Breast epithelium (tissue), 4 donors: ENCODE results near the gene RCBTB1. TPM values are rescaled to one million over a fixed set of nuclear protein-coding genes. Genes with fewer than 3 reads are reported as not detected.

Experiments
- DNase-seq, 2 donors: peaks; one replicate each; pipeline ENCODE4 v3.0.0-alpha.2; 2019; ENCODE audit warnings: low spot score in 2 of 2
- H3K27ac ChIP-seq, 2 donors: fragments of 200-600 bp; sonication (generic) in 1 of 2; one replicate each; pipeline ENCODE4 v1.5.1; 2016 to 2019; ENCODE audit warnings: mild to moderate bottlenecking in 1 of 2
- H3K27me3 ChIP-seq, 2 donors: fragments of 200-600 bp; sonication (generic) in 1 of 2; one replicate each; pipeline versions ENCODE4 v1.5.1 to v1.6.0; 2017 to 2019; ENCODE audit warnings: control low read depth in 1 of 2, mild to moderate bottlenecking in 1 of 2
- H3K36me3 ChIP-seq: fragments of 200-600 bp; one replicate; pipeline ENCODE4 v1.5.1; 2019
- H3K4me1 ChIP-seq, 2 donors: fragments of 200-600 bp; sonication (generic); one replicate each; pipeline ENCODE4 v1.5.1; 2016 to 2019; ENCODE audit warnings: control low read depth in 1 of 2
- H3K4me3 ChIP-seq, 3 donors: fragments of 200-600 bp; sonication (generic); 1 replicate in 2 of 3; 2 replicates in 1 of 3; pipeline ENCODE4 v1.5.1; 2016 to 2019; ENCODE audit warnings: mild to moderate bottlenecking in 3 of 3, moderate library complexity in 2 of 3
- H3K9me3 ChIP-seq, 2 donors: fragments of 200-600 bp; sonication (generic) in 1 of 2; one replicate each; pipeline ENCODE4 v1.5.1; 2016 to 2019; ENCODE audit warnings: control low read depth in 1 of 2
- CTCF ChIP-seq, 3 donors: fragments of 450-650 bp; IDR thresholded peaks; one replicate each; pipeline ENCODE4 v1.5.1; 2016 to 2017; ENCODE audit warnings: antibody characterized with exemption in 3 of 3, mild to moderate bottlenecking in 3 of 3, moderate library complexity in 3 of 3
- POLR2A ChIP-seq: fragments of 450-650 bp; IDR thresholded peaks from one replicate; pipeline ENCODE4 v1.6.1; 2016; ENCODE audit warnings: antibody characterized with exemption, mild to moderate bottlenecking, moderate library complexity
- POLR2AphosphoS5 ChIP-seq, 3 donors: sonication (generic); formaldehyde crosslinking; IDR thresholded peaks; one replicate each; pipeline ENCODE4 v1.6.1; 2017; ENCODE audit warnings: antibody characterized with exemption in 3 of 3
- intact Hi-C: fragments of 100-400 bp; cut with DNase I; formaldehyde crosslinking; loops from one replicate; pipeline ENCODE4 v1.15.1; 2023; ENCODE audit warnings: low total_unique reads
- total RNA-seq, 3 donors: library from RNA; depleted of rRNA; stranded (reverse); fragments of >200 nt; gene quantifications; one replicate each; pipeline ENCODE4 v1.1.0, GENCODE V29; 2016

The RCBTB1 gene
- total RNA-seq, 3 donors from 2014 or later, result 13.8 to 18.4 (median 17.9) TPM

DNA sequence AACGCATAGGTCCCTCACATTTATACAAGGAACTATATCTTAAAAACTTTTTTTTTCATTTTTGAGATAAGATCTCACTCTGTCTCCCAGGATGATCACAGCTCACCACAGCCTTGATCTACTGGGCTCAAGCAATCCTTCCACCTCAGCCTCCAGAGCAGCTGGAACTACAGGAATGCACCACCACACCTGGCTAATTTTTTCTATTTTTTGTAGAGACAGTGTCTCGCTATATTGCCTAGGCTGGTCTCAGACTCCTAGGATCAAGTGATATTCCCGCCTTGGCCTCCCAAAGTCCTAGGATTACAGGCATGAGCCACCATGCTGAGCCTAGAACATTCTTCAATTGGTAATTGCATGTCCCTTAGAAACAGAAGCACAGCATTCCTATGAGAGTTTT is 41.7 kb downstream of the RCBTB1 start:
- no peak overlapping the region for H3K4me3 ChIP-seq
- no peaks in the 10 kb centered on the region for H3K27me3 ChIP-seq
- no peak for TF ChIP-seq CTCF (IDR thresholded peaks at IDR 0.05)
- TF ChIP-seq POLR2A, result no peak
- TF ChIP-seq POLR2AphosphoS5 (IDR thresholded peaks at IDR 0.05), result no peak
- intact Hi-C loops, result no loop called here
- H3K9me3 ChIP-seq, result no peaks in the 10 kb centered on the region
- H3K27ac ChIP-seq, result no peak overlapping the region
- no peaks in the 10 kb centered on the region for H3K36me3 ChIP-seq
- H3K4me1 ChIP-seq, result no peaks in the 10 kb centered on the region
- no peak for DNase-seq

DNA sequence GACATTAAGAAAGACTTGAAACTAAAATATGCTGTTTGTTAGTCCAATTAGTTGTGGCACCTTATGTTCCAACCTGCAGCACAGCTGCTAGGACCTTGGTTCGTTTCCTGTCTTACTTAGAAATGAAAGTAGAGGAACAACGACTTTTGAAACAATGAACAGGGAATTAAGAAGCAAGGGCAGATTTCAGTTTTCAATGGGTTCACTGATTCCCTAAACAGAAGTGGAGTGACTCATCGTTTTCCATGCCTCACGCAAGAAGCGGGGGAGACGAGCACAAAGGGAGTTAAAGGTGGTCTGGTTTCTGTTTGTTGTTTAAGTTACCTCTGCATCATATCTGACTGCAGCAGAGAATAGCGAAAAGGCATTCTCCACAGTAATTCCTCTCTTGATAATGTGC is 44.8 kb downstream of the RCBTB1 start:
- Histone ChIP-seq H3K27ac (no peak overlapping the region), H3K36me3 (no peaks in the 10 kb centered on the region), H3K4me3 (peak overlapping the region in 2 of 3 donors; percentile 2 to 4), H3K27me3 (no peaks in the 10 kb centered on the region), H3K9me3 (no peaks in the 10 kb centered on the region), H3K4me1 (no peaks in the 10 kb centered on the region)
- DNase-seq, result no peak
- TF ChIP-seq POLR2A, result no peak
- no peak for TF ChIP-seq CTCF (IDR thresholded peaks at IDR 0.05)
- TF ChIP-seq POLR2AphosphoS5 (IDR thresholded peaks at IDR 0.05), result no peak
- intact Hi-C loops, result no loop called here

- TF ChIP-seq POLR2AphosphoS5 (IDR thresholded peaks at IDR 0.05), result no peak
- no peak for DNase-seq
- intact Hi-C loops, result loop anchor here (5.0 kb wide), 1 partner anchor 232 kb away; no protein-coding TSS in a partner anchor
- no peaks in the 10 kb centered on the region for H3K27me3 ChIP-seq
- H3K9me3 ChIP-seq, result no peaks in the 10 kb centered on the region
- no peak overlapping the region for H3K4me3 ChIP-seq
- H3K4me1 ChIP-seq, result no peaks in the 10 kb centered on the region
- H3K36me3 ChIP-seq, result no peaks in the 10 kb centered on the region
- H3K27ac ChIP-seq, result no peak overlapping the region
These were observed 45.6 kb downstream of the RCBTB1 start for GRCh38 chr13:49539746-49540145.

DNA sequence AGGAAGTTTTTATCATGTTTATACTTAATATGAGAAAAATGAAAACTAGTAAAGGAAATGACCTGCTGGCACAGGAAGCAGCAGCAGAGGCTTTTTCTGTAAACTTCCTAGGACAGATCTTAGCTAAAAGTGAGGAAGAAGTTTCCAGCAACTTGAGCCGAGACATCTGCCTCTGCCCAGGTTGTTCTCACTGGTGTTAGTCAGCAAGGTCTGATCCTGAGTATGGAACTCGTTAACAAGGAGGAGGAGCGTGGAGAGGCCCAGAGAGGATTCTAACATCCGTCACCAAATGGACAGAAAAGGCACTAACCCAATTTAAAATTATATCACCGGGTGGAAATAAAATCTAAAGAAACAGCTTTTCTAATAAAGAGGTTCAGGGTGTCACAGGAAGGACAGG is 46.0 kb downstream of the RCBTB1 start:
- H3K4me3 ChIP-seq, result no peak overlapping the region
- H3K27ac ChIP-seq, result no peak overlapping the region
- no peak for DNase-seq
- intact Hi-C loops, result loop anchor here (5.0 kb wide), 1 partner anchor 232 kb away; no protein-coding TSS in a partner anchor
- TF ChIP-seq POLR2A (no peak), POLR2AphosphoS5 (IDR thresholded peaks at IDR 0.05) (no peak), CTCF (IDR thresholded peaks at IDR 0.05) (no peak)
- no peaks in the 10 kb centered on the region for H3K9me3 ChIP-seq
- no peaks in the 10 kb centered on the region for H3K4me1 ChIP-seq
- H3K36me3 ChIP-seq, result no peaks in the 10 kb centered on the region
- H3K27me3 ChIP-seq, result no peaks in the 10 kb centered on the region

- no peak for TF ChIP-seq POLR2AphosphoS5 (IDR thresholded peaks at IDR 0.05)
- no peak for TF ChIP-seq POLR2A
- no peak for TF ChIP-seq CTCF (IDR thresholded peaks at IDR 0.05)
- H3K4me1 ChIP-seq, result no peaks in the 10 kb centered on the region
- DNase-seq, result no peak
- no peaks in the 10 kb centered on the region for H3K9me3 ChIP-seq
- intact Hi-C loops, result loop anchor here (5.0 kb wide), 1 partner anchor 231 kb away; no protein-coding TSS in a partner anchor
- H3K4me3 ChIP-seq, result no peak overlapping the region
- H3K27ac ChIP-seq, result no peak overlapping the region
- no peaks in the 10 kb centered on the region for H3K27me3 ChIP-seq
- H3K36me3 ChIP-seq, result no peaks in the 10 kb centered on the region
These were observed 47.0 kb downstream of the RCBTB1 start for GRCh38 chr13:49538404-49538803.
